Pancreas (tissue), 10 donors: ENCODE results near the gene MAPK1. TPM values are rescaled to one million over a fixed set of nuclear protein-coding genes. Genes with fewer than 3 reads are reported as not detected.

ENCODE experiments used
- ATAC-seq, 4 donors: fragments of 200-7000 bp; cut with Tn5 transposase; one replicate each; pipeline versions ENCODE4 v1.8.0 to v1.9.1; 2020; ENCODE audit warnings: mild to moderate bottlenecking in 4 of 4, moderate library complexity in 4 of 4
- DNase-seq, 6 donors: peaks; one replicate each; pipeline ENCODE4 v3.0.0-alpha.2; 2020
- FAIRE-seq: peaks from 2 replicates; lab custom pipeline; 2012; peaks lifted over from hg19 to GRCh38; lab: Jason Lieb, UNC
- H3K27ac ChIP-seq, 4 donors: fragments of 200-600 bp; sonication (generic); 1 replicate in 3 of 4; 2 replicates in 1 of 4; pipeline versions ENCODE4 v1.5.0 to v1.8.0; 2020
- H3K27me3 ChIP-seq, 4 donors: fragments of 200-600 bp; one replicate each; pipeline ENCODE4 v1.8.0; 2021
- H3K36me3 ChIP-seq, 3 donors: fragments of 200-600 bp; sonication (generic) in 1 of 3; one replicate each; pipeline versions ENCODE4 v1.5.0 to v1.8.0; 2020 to 2021
- H3K4me1 ChIP-seq, 3 donors: fragments of 200-600 bp; one replicate each; pipeline ENCODE4 v1.8.0; 2021
- H3K4me3 ChIP-seq, 4 donors: fragments of 200-600 bp; sonication (generic) in 2 of 4; one replicate each; pipeline versions ENCODE4 v1.5.0 to v1.8.0; 2020 to 2021
- H3K9me3 ChIP-seq, 4 donors: fragments of 200-600 bp; one replicate each; pipeline ENCODE4 v1.8.0; 2021
- CTCF ChIP-seq, 4 donors: fragments of 200-600 bp; sonication (generic) in 3 of 4; IDR thresholded peaks; one replicate each; pipeline versions ENCODE4 v1.5.0 to v1.8.0; 2021; ENCODE audit warnings: antibody characterized with exemption in 4 of 4
- WGBS, 2 donors: extraction: QIAGEN DNeasy Blood & Tissue Kit; methylation state at CpG; one replicate each; pipeline ENCODE4 v1.1.7; 2013; 5-methylcytosine and 5-hydroxymethylcytosine counted together
- intact Hi-C, 3 donors: fragments of 100-400 bp; cut with DNase I; formaldehyde crosslinking; loops; one replicate each; pipeline versions ENCODE4 v1.11.1 to v1.14.2; 2022
- polyA plus RNA-seq, 2 donors: library from polyadenylated mRNA; stranded (reverse); fragments of 200-250 nt; gene quantifications; one replicate each; pipeline ENCODE4 v1.2.3, GENCODE V29; 2013
- total RNA-seq, 6 donors: library from RNA; stranded (reverse); fragmentation: NEBNext Ultra II Directional in 4 of 6; extraction: Animal tissue kit (Norgen Biotek cat#: 25700) in 4 of 6; gene quantifications; one replicate each; pipeline versions ENCODE4 v1.2.1 to v1.2.4, GENCODE V29; 2021 to 2023
- donor health status: healthy with polysubstance abuse.
- donor health status: DM: no; HTN: no; CAD: no; lungs with moderate emphysema.
- donor health status: DM: no; HTN: no; CAD: no.
- donor health status: control.
- donor health status: control.
- donor health status: Bipolar disorder and iron deficiency.
- donor health status: DM: yes; HTN: yes; CAD: no.
- donor health status: DM: no; HTN: no; CAD: no.
- donor health status: DM: no; HTN: no; CAD: no.
- donor health status: DM: yes; HTN: yes; CAD: no.

The MAPK1 gene
- total and polyA plus RNA-seq, 8 donors, result 7.0 to 85.7 (median 66.4) TPM

GRCh38 chr22:21834869-21835268 lies 32.6 kb downstream of the MAPK1 start:
- no peak for TF ChIP-seq CTCF (IDR thresholded peaks at IDR 0.05)
- DNase-seq, result no peak
- no peak for ATAC-seq
- Histone ChIP-seq H3K4me3 (no peak overlapping the region), H3K27me3 (no peaks in the 10 kb centered on the region), H3K9me3 (no peaks in the 10 kb centered on the region), H3K36me3 (no peaks in the 10 kb centered on the region), H3K27ac (no peak overlapping the region), H3K4me1 (peaks cover 4 to 27% (median 10%) of the 10 kb centered on the region in 3 donors)
- no peak for FAIRE-seq
- intact Hi-C loops, result no loop called here
- WGBS, 2 donors, result 79 to 82% methylated on average over 4 of the region's 4 CpGs

- H3K27ac ChIP-seq, result no peak overlapping the region
- H3K4me1 ChIP-seq, result peaks cover 4 to 16% (median 7%) of the 10 kb centered on the region in 3 donors
- no peak for FAIRE-seq
These were observed 34.9 kb downstream of the MAPK1 start for GRCh38 chr22:21832291-21833290.

GRCh38 chr22:21829523-21829922 lies 37.9 kb downstream of the MAPK1 start:
- FAIRE-seq, result no peak
- TF ChIP-seq CTCF (IDR thresholded peaks at IDR 0.05), result no peak
- Histone ChIP-seq H3K27ac (no peak overlapping the region), H3K36me3 (no peaks in the 10 kb centered on the region), H3K9me3 (no peaks in the 10 kb centered on the region), H3K4me1 (peaks cover 0 to 9% (median 4%) of the 10 kb centered on the region in 3 donors), H3K4me3 (no peak overlapping the region), H3K27me3 (no peaks in the 10 kb centered on the region)
- 90 to 94% methylated on average over 3 of the region's 3 CpGs for WGBS, 2 donors
- DNase-seq, result no peak
- intact Hi-C loops, result no loop called here
- ATAC-seq, result no peak

More at GRCh38 chr22:21832291-21833290, 34.9 kb downstream of the MAPK1 start:
- no peaks in the 10 kb centered on the region for H3K27me3 ChIP-seq
- H3K36me3 ChIP-seq, result no peaks in the 10 kb centered on the region
- WGBS, 2 donors, result 70 to 78% methylated on average over 8 of the region's 8 CpGs
- no peaks in the 10 kb centered on the region for H3K9me3 ChIP-seq
- TF ChIP-seq CTCF (IDR thresholded peaks at IDR 0.05), result no peak
- ATAC-seq (peak in 1 of 4 donors; percentile 37), DNase-seq (no peak)
- intact Hi-C loops, result no loop called here
- no peak overlapping the region for H3K4me3 ChIP-seq

- FAIRE-seq, result no peak
- ATAC-seq, result no peak
- DNase-seq, result no peak
- Histone ChIP-seq H3K27ac (no peak overlapping the region), H3K4me1 (peaks cover 0 to 18% (median 4%) of the 10 kb centered on the region in 3 donors), H3K9me3 (no peaks in the 10 kb centered on the region), H3K27me3 (no peaks in the 10 kb centered on the region), H3K36me3 (no peaks in the 10 kb centered on the region), H3K4me3 (no peak overlapping the region)
- WGBS, 2 donors, result 74% methylated on average over 4 of the region's 4 CpGs
- intact Hi-C loops, result no loop called here
- TF ChIP-seq CTCF (IDR thresholded peaks at IDR 0.05), result no peak
These were observed 39.2 kb downstream of the MAPK1 start for GRCh38 chr22:21828268-21828638.
